Adipocyte (in vitro differentiated cells): ENCODE data around the gene RECQL.

ENCODE experiments used
- DNase-seq: peaks from one replicate; pipeline ENCODE4 v3.0.0-alpha.2; 2015; ENCODE audit warnings: low read depth
- H3K27me3 ChIP-seq: replicated peaks from 2 replicates; pipeline ENCODE4 v1.7.0; 2013; ENCODE audit warnings: mild to moderate bottlenecking, low read length, moderate library complexity; ENCODE audit not compliant: control insufficient read depth, insufficient read depth
- H3K36me3 ChIP-seq: 2 replicates; pipeline ENCODE4 v1.7.0; 2013; ENCODE audit warnings: low read length, mild to moderate bottlenecking, moderate library complexity; ENCODE audit not compliant: control insufficient read depth, insufficient read depth, severe bottlenecking
- H3K4me1 ChIP-seq: 2 replicates; pipeline ENCODE4 v1.7.0; 2013; ENCODE audit warnings: mild to moderate bottlenecking, low read length, moderate library complexity; ENCODE audit not compliant: control insufficient read depth, insufficient read depth
- H3K4me3 ChIP-seq: 2 replicates; pipeline ENCODE4 v1.7.0; 2013; ENCODE audit warnings: mild to moderate bottlenecking, low read length, moderate library complexity
- H3K9ac ChIP-seq: 2 replicates; pipeline ENCODE4 v1.7.0; 2013; ENCODE audit warnings: mild to moderate bottlenecking, low read length, moderate library complexity
- H3K9me3 ChIP-seq: 2 replicates; pipeline ENCODE4 v1.7.0; 2013; ENCODE audit warnings: mild to moderate bottlenecking, low read length, moderate library complexity; ENCODE audit not compliant: control insufficient read depth

Gene RECQL

DNA sequence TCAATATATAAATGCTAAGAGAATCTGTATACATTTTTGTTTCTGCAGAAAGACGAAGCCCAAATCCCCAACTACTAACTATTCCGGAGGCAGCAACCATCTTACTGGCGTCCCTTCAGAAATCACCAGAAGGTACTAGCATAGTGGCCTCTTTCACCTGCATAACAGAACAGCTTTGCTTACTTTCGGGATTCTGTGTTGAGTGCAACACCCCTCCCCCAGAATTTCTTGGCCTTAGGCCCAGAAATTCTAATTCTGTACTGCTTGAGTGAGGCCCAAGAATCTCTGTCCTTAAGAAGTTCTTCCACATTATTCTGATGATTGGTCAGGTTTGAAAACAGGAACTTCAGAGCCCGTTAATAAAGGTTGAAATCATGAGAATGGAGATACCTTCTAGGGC lies 27.5 kb upstream of the RECQL start:
- no peak overlapping the region for H3K4me3 ChIP-seq
- H3K9me3 ChIP-seq = no peaks in the 10 kb centered on the region
- no peaks in the 10 kb centered on the region for H3K27me3 ChIP-seq
- H3K4me1 ChIP-seq = peaks cover 15% of the 10 kb centered on the region
- H3K9ac ChIP-seq = no peak overlapping the region
- no peak for DNase-seq
- H3K36me3 ChIP-seq = no peaks in the 10 kb centered on the region

- Histone ChIP-seq H3K9me3 (no peaks in the 10 kb centered on the region), H3K27me3 (no peaks in the 10 kb centered on the region), H3K4me3 (peak overlapping the region; percentile 86), H3K36me3 (no peaks in the 10 kb centered on the region), H3K9ac (peak overlapping the region; percentile 70), H3K4me1 (peaks cover 15% of the 10 kb centered on the region)
- peak; percentile 84 for DNase-seq
Observed at GRCh38 chr12:21527451-21528180, 26.2 kb upstream of the RECQL start.

GRCh38 chr12:21526721-21527345 lies 25.4 kb upstream of the RECQL start:
- H3K9me3 ChIP-seq = no peaks in the 10 kb centered on the region
- no peak overlapping the region for H3K9ac ChIP-seq
- no peak for DNase-seq
- H3K4me3 ChIP-seq = peak overlapping the region; percentile 86
- no peaks in the 10 kb centered on the region for H3K36me3 ChIP-seq
- H3K4me1 ChIP-seq = peaks cover 15% of the 10 kb centered on the region
- H3K27me3 ChIP-seq = no peaks in the 10 kb centered on the region

DNA sequence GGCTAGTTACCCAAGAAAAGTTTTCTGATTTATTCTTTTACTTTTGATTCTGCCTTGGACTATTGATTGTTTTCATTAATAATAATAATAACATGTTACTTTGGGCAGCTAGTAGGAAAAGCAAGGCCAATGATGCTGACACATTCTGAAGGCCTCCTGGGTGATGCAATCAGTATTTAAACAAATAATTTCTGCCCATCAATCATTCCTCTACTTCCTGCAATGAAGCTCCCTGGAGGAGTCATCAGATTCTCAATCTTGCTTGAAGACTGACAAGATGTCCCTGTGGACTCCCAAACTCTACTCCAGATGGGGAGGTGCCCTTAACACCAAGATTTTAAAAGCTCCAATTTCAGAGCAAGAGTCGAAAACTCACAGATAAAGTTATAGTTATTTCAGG lies 24.6 kb upstream of the RECQL start, which contains the start of gene SPX:
SPX (plus strand) TSS at position 244 of the 400 bp plus-strand sequence. CDS start 177 bp downstream, outside the sequence.
- Histone ChIP-seq H3K4me1 (peaks cover 15% of the 10 kb centered on the region), H3K27me3 (no peaks in the 10 kb centered on the region), H3K9me3 (no peaks in the 10 kb centered on the region), H3K4me3 (peak within 1 kb of the TSS; percentile 86), H3K9ac (no peak within 1 kb of the TSS), H3K36me3 (no peaks in the 10 kb centered on the region)
- DNase-seq = no peak

- Histone ChIP-seq H3K9ac (no peak overlapping the region), H3K4me3 (no peak overlapping the region), H3K36me3 (peaks cover 3% of the 10 kb centered on the region), H3K4me1 (peaks cover 7% of the 10 kb centered on the region), H3K27me3 (no peaks in the 10 kb centered on the region), H3K9me3 (no peaks in the 10 kb centered on the region)
- no peak for DNase-seq
Observed at GRCh38 chr12:21523148-21523547, 21.7 kb upstream of the RECQL start.

GRCh38 chr12:21521541-21521940 lies 20.1 kb upstream of the RECQL start:
- peaks cover 18% of the 10 kb centered on the region for H3K36me3 ChIP-seq
- H3K9me3 ChIP-seq = no peaks in the 10 kb centered on the region
- no peaks in the 10 kb centered on the region for H3K4me1 ChIP-seq
- no peaks in the 10 kb centered on the region for H3K27me3 ChIP-seq
- no peak for DNase-seq
- H3K4me3 ChIP-seq = no peak overlapping the region
- H3K9ac ChIP-seq = no peak overlapping the region

DNA sequence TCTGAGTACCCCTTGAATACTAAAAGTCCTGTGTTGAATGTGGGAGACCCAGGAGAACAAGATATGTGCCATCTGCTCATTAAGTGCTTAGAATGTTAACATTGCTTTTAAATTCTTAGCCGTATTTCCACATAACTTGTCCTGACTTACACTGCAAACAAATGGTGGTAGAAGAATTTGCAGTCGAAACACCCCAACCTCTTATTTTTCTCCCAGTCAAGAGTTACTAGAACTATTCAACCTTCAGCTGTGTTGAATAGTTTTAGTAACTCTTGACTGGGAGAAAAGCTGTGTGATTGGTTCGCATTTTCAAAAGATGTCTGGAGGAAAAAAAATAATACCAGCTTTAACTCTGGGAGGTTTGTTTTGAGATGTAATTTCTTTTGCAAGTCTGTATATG lies 17.0 kb upstream of the RECQL start:
- Histone ChIP-seq H3K27me3 (no peaks in the 10 kb centered on the region), H3K9ac (no peak overlapping the region), H3K36me3 (peaks cover 48% of the 10 kb centered on the region), H3K4me1 (no peaks in the 10 kb centered on the region), H3K9me3 (no peaks in the 10 kb centered on the region), H3K4me3 (no peak overlapping the region)
- DNase-seq = no peak

DNA sequence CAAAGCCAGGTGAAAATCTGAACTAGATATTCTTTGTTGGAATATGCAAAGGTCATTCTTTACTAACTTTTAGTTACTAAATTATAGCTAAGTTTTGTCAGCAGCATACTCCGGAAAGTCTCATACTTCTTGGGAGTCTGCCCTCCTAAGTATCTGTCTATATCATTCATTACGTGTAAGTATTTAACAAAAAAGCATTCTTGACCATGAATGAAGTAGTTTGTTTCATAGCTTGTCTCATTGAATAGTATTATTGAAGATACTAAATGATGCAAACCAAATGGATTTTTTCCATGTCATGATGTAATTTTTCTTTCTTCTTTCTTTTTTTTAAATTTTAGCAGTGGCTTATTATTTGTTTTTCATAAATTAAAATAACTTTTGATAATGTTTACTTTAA lies 14.8 kb upstream of the RECQL start:
- no peak overlapping the region for H3K4me3 ChIP-seq
- no peak for DNase-seq
- H3K36me3 ChIP-seq = peaks cover 67% of the 10 kb centered on the region
- H3K27me3 ChIP-seq = no peaks in the 10 kb centered on the region
- no peaks in the 10 kb centered on the region for H3K9me3 ChIP-seq
- no peak overlapping the region for H3K9ac ChIP-seq
- H3K4me1 ChIP-seq = no peaks in the 10 kb centered on the region

GRCh38 chr12:21509768-21510167 lies 8.3 kb upstream of the RECQL start:
- Histone ChIP-seq H3K9me3 (no peaks in the 10 kb centered on the region), H3K36me3 (peaks cover 67% of the 10 kb centered on the region), H3K4me1 (peaks cover 15% of the 10 kb centered on the region), H3K9ac (no peak overlapping the region), H3K4me3 (no peak overlapping the region), H3K27me3 (no peaks in the 10 kb centered on the region)
- DNase-seq = no peak

DNA sequence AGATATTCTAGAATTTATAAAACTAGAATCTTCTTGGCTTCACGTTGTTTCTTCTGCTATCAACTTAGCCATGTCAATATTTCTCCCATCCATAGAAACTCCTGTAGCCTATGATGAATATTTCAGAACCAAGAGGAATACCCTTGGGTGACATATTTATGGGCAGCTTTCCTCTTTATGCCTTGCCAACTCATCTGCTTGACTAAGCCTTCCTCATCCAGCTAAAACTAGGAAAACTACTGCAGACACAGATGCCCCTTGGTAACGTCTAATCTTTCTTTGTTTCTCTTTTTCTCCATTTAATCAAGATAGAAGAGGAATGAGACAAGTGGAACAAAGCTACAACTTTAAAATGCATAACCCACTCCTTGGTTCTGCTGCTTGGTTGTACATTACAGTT lies 6.4 kb upstream of the RECQL start:
- H3K9me3 ChIP-seq = no peaks in the 10 kb centered on the region
- H3K36me3 ChIP-seq = peaks cover 47% of the 10 kb centered on the region
- H3K4me3 ChIP-seq = no peak overlapping the region
- peaks cover 34% of the 10 kb centered on the region for H3K4me1 ChIP-seq
- no peak overlapping the region for H3K9ac ChIP-seq
- no peaks in the 10 kb centered on the region for H3K27me3 ChIP-seq
- no peak for DNase-seq

- peak overlapping the region; percentile 16 for H3K9ac ChIP-seq
- H3K4me3 ChIP-seq = peak overlapping the region; percentile 61
- H3K36me3 ChIP-seq = peaks cover 33% of the 10 kb centered on the region
- no peaks in the 10 kb centered on the region for H3K9me3 ChIP-seq
- no peak for DNase-seq
- peaks cover 39% of the 10 kb centered on the region for H3K4me1 ChIP-seq
- H3K27me3 ChIP-seq = no peaks in the 10 kb centered on the region
Observed at GRCh38 chr12:21505888-21506287, 4.5 kb upstream of the RECQL start.
